Stimulated activated naive CD4-positive, alpha-beta T cell (primary cell): Measurements from ENCODE around the gene RMDN3.

Experiments used
- DNase-seq, 6 experiments: peaks; one replicate each; lab custom pipeline; 2025; lab: John Stamatoyannopoulos, UW

Gene RMDN3

GRCh38 chr15:40754883-40755811 lies at the start of gene RMDN3:
Gene RMDN3, minus strand, starts transcription at chr15:40755254. Its CDS starts 471 bp downstream, at chr15:40754783.
- DNase-seq: peak; percentile 87 to 94 (median 90)

GRCh38 chr15:40803688-40804087 lies 48.6 kb upstream of the RMDN3 start:
- no peak for DNase-seq

GRCh38 chr15:40803076-40803475 lies 48.0 kb upstream of the RMDN3 start:
- DNase-seq: no peak

GRCh38 chr15:40799523-40799922 lies 44.5 kb upstream of the RMDN3 start:
- DNase-seq: no peak

- DNase-seq: no peak
Observed at GRCh38 chr15:40796512-40796911, 41.5 kb upstream of the RMDN3 start.

- DNase-seq: no peak
Observed at GRCh38 chr15:40796041-40796440, 41.0 kb upstream of the RMDN3 start.

- DNase-seq: no peak
Observed at GRCh38 chr15:40793216-40793989, 38.3 kb upstream of the RMDN3 start.

GRCh38 chr15:40792394-40792793 lies 37.3 kb upstream of the RMDN3 start:
- no peak for DNase-seq

GRCh38 chr15:40790718-40791117 lies 35.7 kb upstream of the RMDN3 start:
- DNase-seq: no peak

GRCh38 chr15:40789999-40790398 lies 34.9 kb upstream of the RMDN3 start:
- DNase-seq: no peak

- DNase-seq: no peak
Observed at GRCh38 chr15:40789119-40789518, 34.1 kb upstream of the RMDN3 start.

- no peak for DNase-seq
Observed at GRCh38 chr15:40787991-40788390, 32.9 kb upstream of the RMDN3 start.

GRCh38 chr15:40787344-40787841 lies 32.3 kb upstream of the RMDN3 start:
- DNase-seq: peak in 4 of 6 experiments; percentile 12 to 35 (median 24)

GRCh38 chr15:40785814-40786213 lies 30.8 kb upstream of the RMDN3 start:
- DNase-seq: no peak

- no peak for DNase-seq
Observed at GRCh38 chr15:40785164-40785563, 30.1 kb upstream of the RMDN3 start.

- peak; percentile 43 to 77 (median 70) for DNase-seq
Observed at GRCh38 chr15:40782609-40783227, 27.7 kb upstream of the RMDN3 start.

GRCh38 chr15:40776537-40777141 lies 21.6 kb upstream of the RMDN3 start:
- no peak for DNase-seq

- DNase-seq: no peak
Observed at GRCh38 chr15:40775740-40776536, 20.9 kb upstream of the RMDN3 start.

- DNase-seq: no peak
Observed at GRCh38 chr15:40775007-40775406, 20.0 kb upstream of the RMDN3 start.

GRCh38 chr15:40773902-40774301 lies 18.8 kb upstream of the RMDN3 start:
- DNase-seq: no peak

GRCh38 chr15:40773496-40773895 lies 18.4 kb upstream of the RMDN3 start:
- DNase-seq: no peak
